Measurements from ENCODE around the gene CALR3.
"Not testable (repeated sequence)": the region's sequence is repeated elsewhere in the genome, so short reads cannot be mapped to it uniquely, and the experiment has no call there.

Gene CALR3

GRCh38 chr19:16524991-16525734 is 29.2 kb upstream of the CALR3 start:
- DNase-seq (ENCODE audit: low read depth in 3 of 3) = no peak

- DNase-seq (ENCODE audit: low read depth in 3 of 3) = no peak
Observed at GRCh38 chr19:16522559-16523377, 26.8 kb upstream of the CALR3 start.

- DNase-seq (ENCODE audit: low read depth in 3 of 3) = no peak
Observed at GRCh38 chr19:16521715-16522289, 25.8 kb upstream of the CALR3 start.

- no peak for DNase-seq (ENCODE audit: low read depth in 3 of 3)
Observed at GRCh38 chr19:16520986-16521624, 25.1 kb upstream of the CALR3 start.

- DNase-seq (ENCODE audit: low read depth in 3 of 3) = no peak
Observed at GRCh38 chr19:16520074-16520973, 24.4 kb upstream of the CALR3 start.

- DNase-seq (ENCODE audit: low read depth in 3 of 3) = no peak
Observed at GRCh38 chr19:16519230-16519687, 23.3 kb upstream of the CALR3 start.

- DNase-seq (ENCODE audit: low read depth in 3 of 3) = no peak
Observed at GRCh38 chr19:16518483-16519229, 22.7 kb upstream of the CALR3 start.

GRCh38 chr19:16518061-16518460 is 22.1 kb upstream of the CALR3 start:
- DNase-seq (ENCODE audit: low read depth in 3 of 3) = no peak

GRCh38 chr19:16516923-16517610 is 21.1 kb upstream of the CALR3 start:
- no peak for DNase-seq (ENCODE audit: low read depth in 3 of 3)

- no peak for DNase-seq (ENCODE audit: low read depth in 3 of 3)
Observed at GRCh38 chr19:16516381-16516780, 20.4 kb upstream of the CALR3 start.

GRCh38 chr19:16514383-16515019 is 18.5 kb upstream of the CALR3 start:
- no peak for DNase-seq (ENCODE audit: low read depth in 3 of 3)

GRCh38 chr19:16512611-16513010 is 16.6 kb upstream of the CALR3 start:
- not testable (repeated sequence) for DNase-seq (ENCODE audit: low read depth in 3 of 3)

GRCh38 chr19:16509141-16510061 is 13.4 kb upstream of the CALR3 start:
- no peak for DNase-seq (ENCODE audit: low read depth in 3 of 3)

GRCh38 chr19:16508546-16508945 is 12.6 kb upstream of the CALR3 start:
- no peak for DNase-seq (ENCODE audit: low read depth in 3 of 3)

- no peak for DNase-seq (ENCODE audit: low read depth in 3 of 3)
Observed at GRCh38 chr19:16506961-16507360, 11.0 kb upstream of the CALR3 start.

- not testable (repeated sequence) for DNase-seq (ENCODE audit: low read depth in 3 of 3)
Observed at GRCh38 chr19:16506161-16506560, 10.2 kb upstream of the CALR3 start.

GRCh38 chr19:16504271-16504670 is 8.3 kb upstream of the CALR3 start:
- no peak for DNase-seq (ENCODE audit: low read depth in 3 of 3)

- no peak for DNase-seq (ENCODE audit: low read depth in 3 of 3)
Observed at GRCh38 chr19:16497837-16498236, 1.9 kb upstream of the CALR3 start.

Measured in stimulated activated CD4-positive, alpha-beta T cell treated with anti-CD3 and anti-CD28 coated beads, TNF-alpha, amount 100 ng/mL, for 4 hours (primary cell).